Ovary (tissue), 3 donors: ENCODE results near the gene AP3B1.

Source experiments
- POLR2A ChIP-seq: fragments of 450-650 bp; IDR thresholded peaks from one replicate; pipeline ENCODE4 v1.6.1; 2017; ENCODE audit warnings: antibody characterized with exemption, mild to moderate bottlenecking, moderate library complexity
- TF ChIP-seq, protein P1 (sequence below), 3 donors: fragments of 450-650 bp in 2 of 3; fragments of 200-600 bp in 1 of 3; IDR thresholded peaks; one replicate each; pipeline versions ENCODE4 v1.5.1 to v1.8.0; 2016 to 2022; ENCODE audit warnings: antibody characterized with exemption in 3 of 3, mild to moderate bottlenecking in 1 of 3
- donor health status: DM: no; HTN: no; CAD: no.

GRCh38 chr5:77960305-77960704 is 334.2 kb downstream of the AP3B1 start:
- TF ChIP-seq, protein P1, sequence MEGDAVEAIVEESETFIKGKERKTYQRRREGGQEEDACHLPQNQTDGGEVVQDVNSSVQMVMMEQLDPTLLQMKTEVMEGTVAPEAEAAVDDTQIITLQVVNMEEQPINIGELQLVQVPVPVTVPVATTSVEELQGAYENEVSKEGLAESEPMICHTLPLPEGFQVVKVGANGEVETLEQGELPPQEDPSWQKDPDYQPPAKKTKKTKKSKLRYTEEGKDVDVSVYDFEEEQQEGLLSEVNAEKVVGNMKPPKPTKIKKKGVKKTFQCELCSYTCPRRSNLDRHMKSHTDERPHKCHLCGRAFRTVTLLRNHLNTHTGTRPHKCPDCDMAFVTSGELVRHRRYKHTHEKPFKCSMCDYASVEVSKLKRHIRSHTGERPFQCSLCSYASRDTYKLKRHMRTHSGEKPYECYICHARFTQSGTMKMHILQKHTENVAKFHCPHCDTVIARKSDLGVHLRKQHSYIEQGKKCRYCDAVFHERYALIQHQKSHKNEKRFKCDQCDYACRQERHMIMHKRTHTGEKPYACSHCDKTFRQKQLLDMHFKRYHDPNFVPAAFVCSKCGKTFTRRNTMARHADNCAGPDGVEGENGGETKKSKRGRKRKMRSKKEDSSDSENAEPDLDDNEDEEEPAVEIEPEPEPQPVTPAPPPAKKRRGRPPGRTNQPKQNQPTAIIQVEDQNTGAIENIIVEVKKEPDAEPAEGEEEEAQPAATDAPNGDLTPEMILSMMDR (IDR thresholded peaks at IDR 0.05), result no peak
- no peak for TF ChIP-seq POLR2A
